Inflammatory macrophage (primary cell): ENCODE measurements around the gene RNF183.
"Not testable (repeated sequence)": the region's sequence is repeated elsewhere in the genome, so short reads cannot be mapped to it uniquely, and the experiment has no call there.

Source experiments
- DNase-seq, 2 donors: peaks; one replicate each; pipeline ENCODE4 v3.0.0-alpha.2; 2020 to 2022

RNF183 gene

DNA sequence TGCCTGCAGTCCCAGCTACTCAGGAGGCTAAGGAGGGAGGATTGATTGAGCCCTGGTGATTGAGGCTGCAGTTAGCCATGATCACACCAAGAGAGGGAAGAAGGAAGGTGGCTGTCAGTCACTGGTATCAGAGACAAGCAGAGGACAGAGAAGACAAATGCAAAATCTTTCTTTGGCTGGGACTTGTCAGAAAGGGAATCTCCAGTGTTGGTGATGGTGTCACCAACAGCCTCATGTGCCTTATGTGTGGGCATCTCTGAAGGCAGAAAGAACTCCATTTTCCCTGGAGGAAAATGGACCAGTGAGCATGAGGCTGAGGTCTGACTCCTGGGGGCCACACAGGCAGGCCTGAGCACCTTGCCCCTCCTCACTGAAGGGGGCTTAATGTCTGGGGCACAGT lies 12.1 kb upstream of the RNF183 start:
- peak in 1 of 2 donors; percentile 40 for DNase-seq

DNA sequence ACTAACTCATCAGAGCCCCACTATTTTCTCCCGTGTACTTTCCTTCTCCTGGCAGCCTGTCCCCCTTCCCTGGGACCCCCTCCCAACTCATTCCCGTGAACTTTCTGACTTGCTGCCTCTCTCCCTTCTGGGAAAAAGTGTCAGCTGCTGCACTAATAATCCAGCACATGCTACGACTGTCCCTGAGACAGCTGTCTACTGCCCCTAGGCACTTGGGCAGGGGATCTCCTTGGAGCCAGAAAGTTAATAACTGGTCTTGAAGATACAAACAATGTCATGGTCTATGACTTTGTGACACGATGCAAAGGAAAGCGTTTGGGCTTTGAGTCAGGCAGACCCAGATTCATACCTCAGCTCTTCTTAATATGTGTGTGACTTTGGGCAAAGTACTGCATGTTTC lies 10.1 kb upstream of the RNF183 start:
- DNase-seq, result no peak

DNA sequence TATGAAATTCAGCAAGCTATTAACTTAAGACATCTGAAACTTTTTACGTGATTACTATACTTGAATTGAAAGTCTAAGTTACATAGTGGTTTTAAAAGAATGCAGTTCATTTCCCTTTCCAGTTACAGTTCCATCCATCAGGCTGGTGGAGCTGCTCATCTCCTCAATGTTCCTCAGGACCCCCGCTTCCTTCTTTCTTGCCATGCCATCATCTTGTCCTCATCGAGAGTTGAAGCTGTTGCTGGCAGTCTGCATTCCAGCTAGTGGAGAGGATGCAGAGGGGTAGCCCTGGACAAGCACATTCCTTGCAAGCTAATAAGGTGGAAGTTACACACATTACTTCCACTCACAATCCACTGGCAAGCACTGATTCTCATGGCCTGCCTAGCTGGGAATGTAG lies 8.8 kb upstream of the RNF183 start:
- DNase-seq, result no peak

DNA sequence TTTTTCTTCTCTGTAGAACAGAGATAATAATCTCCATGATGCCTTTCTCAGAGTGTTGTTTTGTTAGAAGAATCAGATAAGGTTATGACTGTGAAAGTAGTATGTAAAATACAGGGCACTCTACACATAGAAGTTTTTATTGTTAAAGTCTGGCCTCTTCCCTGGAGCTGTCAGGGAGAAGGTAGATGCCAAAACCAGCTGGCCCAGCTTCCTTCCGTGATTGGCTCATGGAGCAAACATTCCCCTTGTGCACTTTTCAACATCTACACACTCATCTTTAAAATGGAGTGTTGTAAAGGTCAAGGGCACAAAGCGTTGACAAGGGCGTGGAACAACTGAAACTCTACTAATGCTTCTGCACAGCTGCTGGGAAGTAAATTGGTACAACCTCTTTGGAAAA lies 7.4 kb upstream of the RNF183 start:
- DNase-seq, result no peak

DNA sequence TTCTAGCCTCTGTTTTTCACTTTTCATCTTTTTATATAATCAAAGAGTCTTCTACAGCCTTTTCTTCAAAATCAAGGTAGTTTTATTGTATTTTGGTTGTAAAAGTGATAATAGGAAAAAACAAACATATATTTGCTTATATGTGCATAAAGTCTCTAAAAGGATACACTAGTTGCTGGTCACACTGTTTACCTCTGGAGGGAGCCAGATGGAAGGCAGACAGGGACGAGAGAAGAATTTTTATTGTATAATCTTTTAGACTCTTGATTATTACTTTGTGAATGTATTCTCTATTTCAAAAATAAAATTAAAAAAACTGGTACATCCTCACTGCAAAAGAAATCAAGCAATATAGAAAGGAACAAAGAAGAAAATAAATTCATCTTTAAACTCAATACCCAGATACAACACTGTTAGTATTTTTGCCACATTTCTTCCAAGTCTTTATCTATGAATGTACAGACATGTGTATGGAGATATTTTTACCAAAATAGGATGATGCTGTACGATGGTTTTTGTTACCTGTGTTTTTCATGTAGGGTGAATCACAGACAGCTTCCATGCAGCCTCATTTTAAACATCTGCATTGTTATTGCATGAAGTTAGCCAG lies 6.1 kb upstream of the RNF183 start:
- DNase-seq, result peak; percentile 46 to 57

DNA sequence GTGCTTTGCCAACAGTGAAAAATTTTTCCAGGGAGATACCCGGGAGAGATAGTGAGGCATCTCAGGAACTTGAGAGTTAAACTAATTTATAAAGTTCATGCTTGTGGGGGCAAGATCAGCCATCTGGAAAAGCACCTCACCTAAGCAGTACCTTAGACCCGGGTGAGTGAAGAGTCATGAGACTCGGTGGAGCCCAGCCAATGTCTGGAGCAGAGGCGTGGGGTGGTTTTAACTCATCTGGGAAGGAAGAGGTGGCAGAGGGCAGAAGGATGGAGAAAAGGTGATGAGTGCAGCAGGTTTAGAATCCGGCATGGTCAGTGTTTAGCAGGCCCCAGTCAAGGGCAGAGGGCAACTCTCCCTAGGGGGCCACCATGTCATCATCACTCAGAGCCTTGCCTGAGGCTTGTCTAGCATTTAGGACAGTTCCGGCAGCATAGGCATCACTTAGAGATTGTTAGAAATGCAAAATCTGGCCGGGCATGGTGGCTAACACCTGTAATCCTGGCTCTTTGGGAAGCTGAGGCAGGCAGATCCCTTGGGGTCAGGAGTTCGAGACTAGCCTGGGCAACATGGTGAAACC lies 4.3 kb upstream of the RNF183 start:
- no peak for DNase-seq

DNA sequence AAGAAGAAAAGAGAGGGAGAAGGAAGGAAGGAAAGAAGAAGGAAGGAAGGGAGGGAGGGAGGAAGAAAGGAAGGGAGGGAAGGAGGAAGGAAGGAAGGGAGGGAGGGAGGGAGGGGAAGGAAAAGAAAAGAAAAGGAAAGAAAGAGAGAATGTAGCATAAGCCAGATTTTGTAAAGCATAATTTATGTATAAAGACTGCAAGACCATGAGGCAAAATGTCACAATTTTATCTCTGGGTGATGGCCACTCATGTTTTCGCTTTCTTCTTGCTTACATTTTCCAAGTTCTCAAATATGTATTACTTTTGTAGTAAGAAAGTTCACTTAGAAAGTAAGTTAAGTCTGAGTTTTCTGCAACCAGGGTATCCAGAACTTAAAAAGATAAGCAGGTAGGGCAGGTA lies 3.4 kb upstream of the RNF183 start:
- no peak for DNase-seq

DNA sequence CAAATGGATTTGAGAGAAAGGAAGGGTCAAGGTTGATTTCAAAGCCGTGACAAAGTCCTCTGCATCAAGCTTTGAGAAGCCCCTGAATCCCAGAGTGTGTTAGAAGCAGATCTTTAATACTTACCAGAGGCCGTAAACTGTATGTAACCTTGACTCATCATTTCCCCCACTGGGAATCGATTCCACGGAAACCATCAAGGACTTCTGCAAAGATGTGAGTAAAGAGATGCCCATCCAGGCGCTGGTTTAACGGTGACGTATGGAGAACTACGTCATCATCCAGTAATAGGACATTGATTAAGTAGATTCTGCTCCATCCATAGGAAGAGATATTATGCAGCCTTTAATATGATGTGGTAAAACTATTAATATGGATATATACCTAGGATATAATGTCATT lies 1.6 kb downstream of the RNF183 start:
- no peak for DNase-seq

DNA sequence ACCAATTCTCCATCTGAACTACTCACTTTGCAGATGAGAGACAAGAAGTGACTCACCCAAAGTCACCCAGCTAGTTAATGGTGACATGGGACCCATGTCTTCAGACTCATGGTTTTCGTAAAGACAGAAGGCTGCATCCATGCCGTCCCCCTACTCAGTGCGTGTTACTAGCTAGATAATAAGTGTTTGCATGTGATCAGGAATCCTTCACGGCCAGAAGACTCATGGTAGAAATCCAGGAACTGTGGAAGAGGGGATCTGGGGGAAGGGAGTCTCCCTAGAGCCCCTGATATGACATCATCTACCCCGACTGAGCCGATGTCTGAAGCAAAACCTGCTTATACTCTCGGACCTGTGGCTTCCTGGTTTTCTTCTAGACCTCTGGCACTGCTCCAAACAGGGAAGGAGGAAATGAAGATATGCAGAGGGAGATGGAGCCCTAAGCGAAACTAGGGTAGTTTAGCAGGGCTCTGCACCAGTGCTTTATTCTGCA lies 3.3 kb downstream of the RNF183 start:
- DNase-seq, result peak; percentile 60 to 63

DNA sequence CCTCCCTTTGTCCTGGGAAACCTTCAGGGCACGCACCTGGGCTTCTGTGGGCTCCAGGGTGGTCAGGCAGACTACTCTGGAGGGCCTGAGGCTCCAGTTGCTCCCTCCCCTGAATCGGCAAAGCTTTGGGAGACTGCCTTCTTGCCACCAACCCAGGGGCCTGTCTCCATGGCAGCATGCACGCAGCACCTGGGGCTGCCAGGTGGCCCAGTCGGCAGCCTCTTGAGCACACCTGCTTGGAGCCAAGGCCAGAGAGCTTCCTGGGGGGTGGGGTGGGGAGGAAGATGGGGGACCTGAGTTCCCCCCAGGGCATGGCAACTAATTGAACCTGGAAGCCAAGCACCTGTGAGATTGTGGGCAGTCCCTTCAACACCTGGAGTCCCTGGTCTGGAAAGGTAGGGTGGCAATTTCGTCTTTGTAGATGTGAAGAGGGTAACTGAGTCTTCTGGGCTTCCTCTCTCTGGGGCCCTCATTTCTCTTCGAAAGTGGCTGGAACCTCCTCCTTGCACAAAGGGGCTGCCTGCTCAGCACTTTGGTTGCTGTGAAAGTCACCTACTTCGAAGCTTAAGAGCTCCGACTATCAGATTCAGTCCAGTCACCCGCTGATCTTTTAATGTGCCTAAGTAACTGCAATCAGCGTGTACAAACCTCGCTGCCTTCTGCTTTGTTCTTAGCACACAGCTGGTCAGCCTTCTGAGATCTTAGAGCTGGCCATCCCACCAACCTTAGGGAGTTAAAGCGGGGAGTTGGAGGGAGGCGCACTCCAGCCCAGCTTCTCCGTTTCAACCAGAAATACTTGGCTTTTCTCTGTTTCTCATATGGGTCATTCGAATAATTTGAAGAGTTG lies 4.0 kb downstream of the RNF183 start:
- DNase-seq, result no peak

DNA sequence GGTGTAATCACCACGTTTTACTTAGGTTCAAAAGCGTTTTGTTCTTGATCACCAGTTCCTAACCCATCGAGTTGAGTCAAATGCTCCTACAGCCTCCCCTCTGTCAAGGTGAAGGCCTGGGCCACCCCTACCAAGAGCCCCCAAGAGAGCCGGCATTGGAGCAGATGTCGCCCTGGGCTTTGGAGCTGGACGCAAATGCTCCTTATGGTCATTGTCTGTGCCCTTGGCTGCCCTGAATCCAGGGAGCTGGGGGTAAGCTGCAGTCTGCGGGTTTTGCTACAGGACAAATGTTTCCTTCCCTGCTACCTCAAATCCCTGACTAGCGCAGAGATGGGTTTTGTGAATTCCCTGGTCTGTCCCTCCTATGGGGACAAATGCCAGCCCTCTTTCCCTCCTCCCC lies 4.9 kb downstream of the RNF183 start:
- no peak for DNase-seq

DNA sequence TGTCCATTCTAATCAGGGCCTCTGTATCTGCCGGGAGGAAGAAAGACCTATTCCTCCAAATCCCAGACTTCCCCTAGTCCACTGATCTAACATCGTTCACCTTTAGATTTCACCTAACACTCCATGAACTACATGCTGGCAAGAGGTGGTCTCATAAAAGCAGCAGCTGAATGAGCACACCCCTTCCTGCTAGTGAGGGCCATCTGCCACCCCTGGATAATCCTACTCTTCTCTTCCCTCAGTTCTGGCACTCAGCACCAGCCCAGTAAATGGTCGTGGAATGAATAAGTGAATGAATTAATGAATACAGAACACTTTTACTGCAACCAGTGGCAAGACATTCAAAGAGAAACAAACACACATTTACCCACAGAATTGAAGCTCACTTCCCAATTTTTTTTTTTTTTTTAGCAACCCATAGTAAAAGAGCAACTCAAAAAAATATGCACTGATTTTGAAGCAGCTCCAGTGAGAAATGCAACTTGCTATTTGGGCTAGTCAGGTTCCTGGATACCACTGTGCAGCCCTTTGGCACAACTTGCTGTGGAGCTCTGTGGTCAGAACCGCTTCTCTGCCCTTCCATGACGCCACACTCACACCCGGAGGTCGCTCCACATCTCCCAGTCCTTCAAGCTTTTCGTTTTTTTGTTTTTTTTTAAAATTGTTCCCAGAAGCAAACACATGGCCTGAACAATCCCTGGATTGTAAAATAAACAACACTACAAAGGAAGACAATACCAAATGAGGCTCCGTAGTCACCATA lies 6.2 kb downstream of the RNF183 start:
- DNase-seq, result no peak

DNA sequence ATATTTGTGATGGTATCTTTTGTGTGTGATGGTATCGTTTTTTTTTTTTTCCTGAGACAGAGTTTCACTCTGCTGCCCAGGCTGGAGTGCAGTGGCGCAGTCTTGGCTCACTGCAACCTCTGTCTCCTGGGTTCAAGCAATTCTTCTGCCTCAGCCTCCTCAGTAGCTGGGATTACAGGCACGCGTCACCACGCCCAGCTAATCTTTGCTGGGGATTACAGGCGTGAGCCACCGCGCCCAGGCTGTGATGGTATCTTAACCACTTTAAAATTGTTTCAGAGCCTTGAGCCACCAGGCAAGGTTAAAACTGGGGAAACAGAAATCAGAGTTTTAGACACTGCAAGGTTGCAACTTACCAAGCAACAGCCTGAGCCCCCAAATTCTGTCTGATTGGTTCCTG lies 6.9 kb downstream of the RNF183 start:
- DNase-seq, result not testable (repeated sequence)

DNA sequence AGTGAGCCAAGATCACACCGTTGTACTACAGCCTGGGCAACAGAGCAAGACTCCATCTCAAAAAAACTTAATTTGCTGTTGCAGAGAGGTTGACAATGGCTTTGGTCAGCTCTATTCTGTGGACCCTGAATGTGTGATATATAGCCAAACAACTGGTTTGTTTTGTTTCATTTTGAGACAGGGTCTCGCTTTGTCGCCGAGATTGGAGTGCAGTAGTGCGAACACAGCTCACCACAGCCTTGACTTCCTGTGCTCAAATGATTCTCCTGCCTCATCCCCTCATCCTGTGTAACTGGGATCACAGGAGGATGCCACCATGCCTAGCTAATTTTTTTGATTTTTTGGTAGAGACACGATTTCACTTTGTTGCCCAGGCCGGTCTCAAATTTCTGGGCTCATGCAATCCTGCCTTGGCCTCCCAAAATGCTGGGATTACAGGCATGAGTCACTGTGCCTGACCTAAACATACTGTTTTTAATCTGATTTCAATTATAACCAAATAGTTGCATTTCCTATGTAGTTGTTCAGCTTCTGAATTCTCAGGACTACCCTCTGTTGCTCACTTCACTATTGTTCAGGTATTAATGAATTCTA lies 9.8 kb downstream of the RNF183 start:
- DNase-seq, result no peak

DNA sequence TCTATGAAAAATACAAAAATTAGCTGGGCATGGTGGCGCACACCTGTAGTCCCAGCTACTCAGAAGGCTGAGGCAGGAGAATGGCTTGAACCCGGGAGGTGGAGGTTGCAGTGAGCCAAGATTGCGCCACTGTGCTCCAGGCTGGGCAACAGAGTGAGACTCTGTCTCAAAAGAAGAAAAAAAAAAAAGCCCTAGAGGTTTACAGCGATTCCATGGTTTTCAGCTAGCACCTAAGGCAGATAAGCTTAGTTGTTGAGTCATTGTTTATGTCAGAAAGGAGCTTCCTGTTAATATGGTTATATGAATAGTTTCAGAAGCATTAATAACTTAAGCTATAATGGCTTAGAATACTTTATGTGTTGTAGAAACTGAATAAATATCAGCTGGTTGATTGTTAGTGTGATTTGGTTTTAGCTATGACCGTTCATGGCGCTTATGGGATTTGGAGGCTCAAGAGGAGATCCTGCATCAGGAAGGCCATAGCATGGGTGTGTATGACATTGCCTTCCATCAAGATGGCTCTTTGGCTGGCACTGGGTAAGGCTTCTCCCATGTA lies 13.0 kb downstream of the RNF183 start:
- no peak for DNase-seq

DNA sequence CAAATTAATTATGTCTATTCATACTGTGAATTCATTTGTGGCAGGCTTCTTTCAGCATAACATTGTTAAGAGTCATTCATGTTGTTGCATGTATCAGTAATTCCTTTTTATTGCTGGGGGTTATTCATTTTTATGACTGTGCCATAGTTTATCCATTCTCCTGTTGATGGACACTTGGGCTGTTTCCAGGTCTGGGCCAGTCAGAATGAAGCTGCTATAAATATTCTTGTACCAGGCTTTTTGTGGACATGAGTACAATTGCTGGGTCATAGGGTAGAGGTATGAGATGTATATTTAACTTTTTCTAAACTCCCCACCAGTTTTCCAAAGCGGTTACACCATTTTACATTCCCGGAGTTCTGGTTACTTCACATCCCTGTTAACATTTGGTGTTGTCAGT lies 14.1 kb downstream of the RNF183 start:
- no peak for DNase-seq

DNA sequence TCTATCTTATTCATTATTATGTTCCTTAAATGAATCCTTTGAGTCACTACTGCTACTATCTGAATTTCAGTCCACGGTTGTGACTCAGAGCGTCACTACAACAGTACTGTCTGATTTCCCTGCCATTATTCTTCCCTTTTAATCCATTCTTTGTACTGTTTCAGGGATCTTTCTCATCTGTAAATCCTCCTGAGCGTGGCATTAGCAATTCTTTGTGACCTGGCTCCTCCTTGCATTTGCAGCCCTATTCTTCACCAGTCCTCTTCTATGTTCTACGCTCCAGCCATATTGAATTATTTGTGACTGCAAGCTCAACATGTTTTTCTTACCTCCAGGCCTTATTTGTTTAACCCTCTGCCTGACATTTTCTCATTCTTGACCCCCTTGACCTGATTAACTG lies 21.8 kb downstream of the RNF183 start:
- DNase-seq, result no peak

DNA sequence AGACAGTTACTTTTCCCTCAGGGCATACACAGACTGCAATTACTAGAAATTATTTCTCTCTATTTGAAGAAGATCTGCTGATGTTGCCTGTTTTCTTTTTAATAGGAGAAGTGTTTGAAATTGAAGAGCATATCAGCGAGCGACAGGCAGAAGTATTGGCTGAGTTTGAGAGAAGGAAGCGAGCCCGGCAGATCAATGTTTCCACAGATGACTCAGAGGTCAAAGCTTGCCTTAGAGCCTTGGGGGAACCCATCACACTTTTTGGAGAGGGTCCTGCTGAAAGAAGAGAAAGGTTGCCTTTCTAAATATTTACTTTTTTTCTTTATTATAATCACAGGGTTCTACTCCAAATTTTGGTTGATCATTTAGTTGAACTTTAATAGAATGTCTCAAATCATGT lies 24.3 kb downstream of the RNF183 start:
- DNase-seq, result no peak

DNA sequence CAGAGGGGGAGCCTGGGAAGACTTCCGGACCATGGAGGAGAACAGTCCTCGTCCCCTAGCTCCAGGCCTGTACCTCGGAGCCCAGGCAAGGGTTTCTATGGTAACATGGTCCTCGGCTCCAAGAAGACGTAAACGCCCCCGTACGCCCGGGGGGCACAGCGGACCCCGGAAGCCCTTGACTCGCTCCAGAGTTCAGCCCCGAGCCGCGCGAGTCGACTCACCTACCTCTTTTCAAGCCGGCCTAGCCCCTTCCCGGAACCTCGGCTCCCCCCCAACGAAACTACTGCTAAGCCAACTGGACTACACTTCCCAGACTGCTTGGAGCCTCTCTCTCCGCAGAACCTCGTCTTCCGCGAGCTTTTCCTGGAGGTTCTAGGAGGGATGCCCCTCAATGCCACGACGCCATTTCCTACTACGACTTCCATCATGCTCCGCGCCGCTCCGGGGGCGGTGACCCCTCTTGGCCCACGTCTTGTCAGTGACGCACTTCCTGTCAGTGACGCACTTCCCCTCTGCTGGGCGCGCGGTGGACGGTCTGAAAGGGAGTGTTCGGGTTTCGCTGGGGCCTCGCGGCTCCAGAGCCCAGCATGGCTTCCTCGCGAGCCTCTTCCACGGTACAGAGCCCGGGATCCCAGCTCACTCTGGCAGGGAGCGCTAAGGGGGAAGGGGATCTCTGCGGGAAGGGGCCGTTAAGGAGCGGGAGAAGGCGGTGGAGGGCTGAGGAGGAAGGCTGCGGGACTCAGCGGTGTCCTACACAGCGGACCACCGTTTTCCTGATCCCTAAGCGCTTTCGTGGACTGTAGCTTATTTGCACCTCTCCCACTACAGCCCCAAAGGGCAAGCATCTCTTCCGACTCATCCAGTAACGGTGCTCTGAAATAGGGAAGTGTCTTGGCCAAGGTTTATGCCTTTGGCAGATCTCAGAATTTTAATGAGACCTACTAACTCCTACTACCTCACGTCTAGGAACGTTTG lies 27.7 kb downstream of the RNF183 start, which contains the start of the genes CDC26 and PRPF4:
Gene CDC26, minus strand, starts transcription at position 416 of the 975 bp plus-strand sequence. CDS start 3,065 bp downstream, outside the sequence.
Gene PRPF4, plus strand, starts transcription at position 502 of the 975 bp plus-strand sequence. Its CDS starts 86 bp downstream, at position 588.
- peak; percentile 97 to 98 for DNase-seq

DNA sequence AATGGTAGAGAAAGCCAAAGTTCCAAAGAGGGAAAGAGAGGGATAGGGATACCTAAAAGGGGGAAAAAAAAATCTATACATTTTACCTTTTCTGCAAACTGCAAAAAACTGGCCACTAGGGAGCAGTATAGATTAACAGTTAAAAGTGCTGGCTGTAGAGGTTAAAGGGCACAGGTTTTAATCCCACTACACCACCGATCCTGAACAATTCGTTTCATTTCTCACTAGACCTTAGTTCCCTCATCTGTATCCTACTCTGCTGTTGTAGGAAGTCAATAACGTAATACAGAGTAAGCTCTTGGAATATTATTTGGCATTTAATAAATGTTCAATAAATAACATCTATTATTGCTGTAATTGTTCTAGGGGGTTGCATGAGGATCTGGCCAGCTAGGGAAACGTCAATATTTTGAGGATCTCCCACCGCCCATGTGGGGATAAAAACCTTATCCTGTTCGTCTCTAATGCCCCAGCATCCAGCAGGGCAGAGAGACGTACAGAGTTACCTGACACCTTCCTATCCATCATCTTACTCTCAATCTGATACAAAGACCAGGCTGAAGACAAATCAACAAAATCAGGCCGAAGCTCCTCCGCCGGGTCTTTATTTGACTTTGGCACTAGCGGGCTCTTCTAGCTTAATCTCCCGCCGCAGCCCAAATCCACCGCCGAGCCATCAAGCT lies 28.6 kb downstream of the RNF183 start:
- DNase-seq, result peak; percentile 62 to 76
